ENCODE results near the gene CNNM2.
"Not testable (repeated sequence)": the region's sequence is repeated elsewhere in the genome, so short reads cannot be mapped to it uniquely, and the experiment has no call there.

DNA sequence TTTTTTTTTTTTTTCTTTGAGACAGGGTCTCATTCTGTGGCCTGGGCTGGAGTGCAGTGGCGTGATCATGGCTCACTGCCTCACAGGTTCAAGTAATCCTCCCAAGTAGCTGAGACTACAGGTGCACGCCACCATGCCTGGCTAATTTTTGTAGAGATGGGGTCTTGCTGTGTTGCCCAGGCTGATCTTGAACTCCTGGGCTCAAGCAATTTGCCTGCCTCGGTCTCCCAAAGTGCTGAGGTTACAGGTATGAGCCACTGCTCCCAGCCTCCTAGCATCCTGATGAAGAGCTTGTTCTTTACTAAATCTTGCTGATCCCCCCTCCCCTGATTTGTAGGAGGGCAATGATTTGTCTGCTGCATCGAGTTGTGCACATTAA, 149.0 kb downstream of the CNNM2 start:
- TF ChIP-seq, protein P1, sequence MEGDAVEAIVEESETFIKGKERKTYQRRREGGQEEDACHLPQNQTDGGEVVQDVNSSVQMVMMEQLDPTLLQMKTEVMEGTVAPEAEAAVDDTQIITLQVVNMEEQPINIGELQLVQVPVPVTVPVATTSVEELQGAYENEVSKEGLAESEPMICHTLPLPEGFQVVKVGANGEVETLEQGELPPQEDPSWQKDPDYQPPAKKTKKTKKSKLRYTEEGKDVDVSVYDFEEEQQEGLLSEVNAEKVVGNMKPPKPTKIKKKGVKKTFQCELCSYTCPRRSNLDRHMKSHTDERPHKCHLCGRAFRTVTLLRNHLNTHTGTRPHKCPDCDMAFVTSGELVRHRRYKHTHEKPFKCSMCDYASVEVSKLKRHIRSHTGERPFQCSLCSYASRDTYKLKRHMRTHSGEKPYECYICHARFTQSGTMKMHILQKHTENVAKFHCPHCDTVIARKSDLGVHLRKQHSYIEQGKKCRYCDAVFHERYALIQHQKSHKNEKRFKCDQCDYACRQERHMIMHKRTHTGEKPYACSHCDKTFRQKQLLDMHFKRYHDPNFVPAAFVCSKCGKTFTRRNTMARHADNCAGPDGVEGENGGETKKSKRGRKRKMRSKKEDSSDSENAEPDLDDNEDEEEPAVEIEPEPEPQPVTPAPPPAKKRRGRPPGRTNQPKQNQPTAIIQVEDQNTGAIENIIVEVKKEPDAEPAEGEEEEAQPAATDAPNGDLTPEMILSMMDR (IDR thresholded peaks at IDR 0.05): not testable (repeated sequence)
- not testable (repeated sequence) for TF ChIP-seq ESRRA (CRISPR knock-in tag; IDR thresholded peaks at IDR 0.05; ENCODE audit: borderline replicate concordance); SP1 (CRISPR knock-in tag; conservative IDR thresholded peaks at IDR 0.05); KAT7 (CRISPR knock-in tag; IDR thresholded peaks at IDR 0.05; ENCODE audit: borderline replicate concordance)
- TF ChIP-seq, protein P2, sequence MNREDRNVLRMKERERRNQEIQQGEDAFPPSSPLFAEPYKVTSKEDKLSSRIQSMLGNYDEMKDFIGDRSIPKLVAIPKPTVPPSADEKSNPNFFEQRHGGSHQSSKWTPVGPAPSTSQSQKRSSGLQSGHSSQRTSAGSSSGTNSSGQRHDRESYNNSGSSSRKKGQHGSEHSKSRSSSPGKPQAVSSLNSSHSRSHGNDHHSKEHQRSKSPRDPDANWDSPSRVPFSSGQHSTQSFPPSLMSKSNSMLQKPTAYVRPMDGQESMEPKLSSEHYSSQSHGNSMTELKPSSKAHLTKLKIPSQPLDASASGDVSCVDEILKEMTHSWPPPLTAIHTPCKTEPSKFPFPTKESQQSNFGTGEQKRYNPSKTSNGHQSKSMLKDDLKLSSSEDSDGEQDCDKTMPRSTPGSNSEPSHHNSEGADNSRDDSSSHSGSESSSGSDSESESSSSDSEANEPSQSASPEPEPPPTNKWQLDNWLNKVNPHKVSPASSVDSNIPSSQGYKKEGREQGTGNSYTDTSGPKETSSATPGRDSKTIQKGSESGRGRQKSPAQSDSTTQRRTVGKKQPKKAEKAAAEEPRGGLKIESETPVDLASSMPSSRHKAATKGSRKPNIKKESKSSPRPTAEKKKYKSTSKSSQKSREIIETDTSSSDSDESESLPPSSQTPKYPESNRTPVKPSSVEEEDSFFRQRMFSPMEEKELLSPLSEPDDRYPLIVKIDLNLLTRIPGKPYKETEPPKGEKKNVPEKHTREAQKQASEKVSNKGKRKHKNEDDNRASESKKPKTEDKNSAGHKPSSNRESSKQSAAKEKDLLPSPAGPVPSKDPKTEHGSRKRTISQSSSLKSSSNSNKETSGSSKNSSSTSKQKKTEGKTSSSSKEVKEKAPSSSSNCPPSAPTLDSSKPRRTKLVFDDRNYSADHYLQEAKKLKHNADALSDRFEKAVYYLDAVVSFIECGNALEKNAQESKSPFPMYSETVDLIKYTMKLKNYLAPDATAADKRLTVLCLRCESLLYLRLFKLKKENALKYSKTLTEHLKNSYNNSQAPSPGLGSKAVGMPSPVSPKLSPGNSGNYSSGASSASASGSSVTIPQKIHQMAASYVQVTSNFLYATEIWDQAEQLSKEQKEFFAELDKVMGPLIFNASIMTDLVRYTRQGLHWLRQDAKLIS (CRISPR knock-in tag; IDR thresholded peaks at IDR 0.05; ENCODE audit: borderline replicate concordance): not testable (repeated sequence)

Data from WTC11 (cell line).